Measurements from ENCODE around the gene KLHL40.

Gene KLHL40

GRCh38 chr3:42691816-42692666 is 6.7 kb downstream of the KLHL40 start:
- DNase-seq: no peak

GRCh38 chr3:42692667-42693529 is 7.6 kb downstream of the KLHL40 start:
- no peak for DNase-seq

GRCh38 chr3:42693530-42693930 is 8.2 kb downstream of the KLHL40 start:
- DNase-seq: no peak

- no peak for DNase-seq
Measured at GRCh38 chr3:42694366-42694765, 9.0 kb downstream of the KLHL40 start.

GRCh38 chr3:42696356-42697288 is 11.3 kb downstream of the KLHL40 start:
- no peak for DNase-seq

- DNase-seq: no peak
Measured at GRCh38 chr3:42697289-42698051, 12.1 kb downstream of the KLHL40 start.

- DNase-seq: no peak
Measured at GRCh38 chr3:42698216-42698910, 13.0 kb downstream of the KLHL40 start.

GRCh38 chr3:42698911-42699230 is 13.5 kb downstream of the KLHL40 start:
- DNase-seq: no peak

- no peak for DNase-seq
Measured at GRCh38 chr3:42699511-42699971, 14.2 kb downstream of the KLHL40 start.

- DNase-seq: no peak
Measured at GRCh38 chr3:42700366-42701288, 15.3 kb downstream of the KLHL40 start.

GRCh38 chr3:42701371-42702065 is 16.2 kb downstream of the KLHL40 start:
- DNase-seq: no peak

GRCh38 chr3:42702066-42702951 is 17.0 kb downstream of the KLHL40 start, which contains the start of gene HHATL:
TSS of gene HHATL (minus strand) at chr3:42702798. CDS start at chr3:42700826, 1,972 bp downstream.
- DNase-seq: no peak

GRCh38 chr3:42702982-42703694 is 17.8 kb downstream of the KLHL40 start:
- no peak for DNase-seq

- DNase-seq: no peak
Measured at GRCh38 chr3:42703695-42704025, 18.3 kb downstream of the KLHL40 start.

- no peak for DNase-seq
Measured at GRCh38 chr3:42704136-42704841, 19.0 kb downstream of the KLHL40 start.

GRCh38 chr3:42705058-42705767 is 19.9 kb downstream of the KLHL40 start:
- no peak for DNase-seq
